Measurements from ENCODE around the gene IL20RA. TPM values are rescaled to one million over a fixed set of nuclear protein-coding genes. Genes with fewer than 3 reads are reported as not detected.
A peak's percentile ranks its signal among the peaks of the same experiment; 100 is the strongest.

IL20RA gene
- total and polyA plus RNA-seq, 2 of the 8 experiments (the other 6 are each of a cell fraction or from before 2014, with no cell fraction given), result 1.3 to 1.7 TPM

DNA sequence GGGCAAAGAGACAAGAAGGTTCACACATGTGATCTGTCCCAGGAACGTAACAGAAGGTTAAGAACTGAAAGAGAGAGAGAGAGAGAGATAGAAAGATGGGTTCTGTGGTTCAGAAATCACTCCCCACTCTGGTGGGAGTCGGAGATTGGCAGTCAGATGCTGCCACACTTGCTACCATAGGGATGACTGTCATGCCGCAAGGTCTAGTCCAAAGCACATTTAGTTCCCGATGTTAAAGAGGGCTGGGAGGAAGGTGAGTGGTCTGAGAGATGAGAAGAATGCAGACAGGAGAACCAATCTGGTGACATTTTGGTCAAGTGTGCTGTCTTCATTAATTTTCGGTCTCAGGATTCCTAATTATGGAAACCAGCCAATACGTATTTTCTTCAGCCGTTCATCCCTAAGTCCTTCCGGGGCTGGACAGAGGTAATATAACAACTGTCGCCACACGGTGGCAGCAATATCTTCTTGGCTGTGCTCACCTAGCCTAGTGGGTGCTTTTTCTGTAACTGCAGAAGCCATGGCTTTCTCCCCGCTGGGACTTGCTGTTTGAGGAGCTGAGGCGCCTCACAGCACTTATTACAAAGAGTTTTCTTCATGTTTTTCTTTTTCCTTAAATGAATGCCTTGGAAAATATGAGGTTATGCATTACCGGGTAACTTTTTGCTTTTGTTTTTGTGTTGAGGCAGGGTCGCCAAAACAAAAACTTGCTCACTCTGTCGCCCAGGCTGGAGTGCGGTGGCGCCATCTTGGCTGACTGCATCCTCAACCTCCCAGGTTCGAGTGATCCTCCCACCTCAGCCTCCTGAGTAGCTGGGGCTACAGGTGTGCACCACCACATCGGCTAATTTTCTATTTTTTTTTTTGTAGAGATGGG is 76.7 kb downstream of the IL20RA start:
- Histone ChIP-seq H3K27ac (ENCODE audit: low read depth, low read length) (no peak overlapping the region), H4K91ac (replicated peaks; ENCODE audit: insufficient read length, low read length) (peak overlapping the region; percentile 0), H3K4me2 (ENCODE audit: insufficient read depth in 1 of 2, low read depth in 2 of 2, low read length in 2 of 2) (no peak overlapping the region), H3K56ac (replicated peaks; ENCODE audit: insufficient read length, low read depth, low read length) (no peak overlapping the region), H2AFZ (ENCODE audit: low read length) (peak overlapping the region; percentile 97), H4K5ac (ENCODE audit: insufficient read length, low read depth, low read length) (no peak overlapping the region), H2BK15ac (ENCODE audit: low read length) (no peak overlapping the region), H3K14ac (ENCODE audit: insufficient read length) (no peak overlapping the region), H3K36me3 (ENCODE audit: control insufficient read depth in 2 of 4, insufficient read depth in 4 of 4, low read length in 3 of 4) (no peaks in the 10 kb centered on the region), H4K20me1 (replicated peaks in 1 of 2; ENCODE audit: control insufficient read depth in 1 of 2, insufficient read depth in 2 of 2, low read length in 2 of 2) (no peaks in the 10 kb centered on the region), H3K9me3 (ENCODE audit: insufficient read depth in 2 of 2, low read depth in 1 of 2, low read length in 1 of 2) (no peaks in the 10 kb centered on the region), H3K4ac (replicated peaks; ENCODE audit: insufficient read length, low read depth, low read length) (no peak overlapping the region), H3K4me3 (ENCODE audit: extremely low read depth in 1 of 4, insufficient read depth in 2 of 4, low read depth in 3 of 4, low read length in 4 of 4) (no peak overlapping the region), H2BK5ac (ENCODE audit: low read depth, low read length) (no peak overlapping the region), H3K9ac (replicated peaks in 1 of 4; ENCODE audit: extremely low read depth in 1 of 4, low read depth in 3 of 4, low read length in 3 of 4) (no peak overlapping the region), H3K4me1 (replicated peaks in 1 of 4; ENCODE audit: control insufficient read depth in 3 of 4, insufficient read depth in 4 of 4, low read length in 3 of 4) (no peaks in the 10 kb centered on the region), H3K79me2 (ENCODE audit: control insufficient read depth in 1 of 2, insufficient read depth in 2 of 2, low read length in 2 of 2) (no peaks in the 10 kb centered on the region), H4K8ac (ENCODE audit: extremely low read depth, insufficient read depth, low read length) (no peak overlapping the region), H3K79me1 (ENCODE audit: low read depth, low read length) (no peaks in the 10 kb centered on the region), H3K23ac (ENCODE audit: insufficient read length) (no peak overlapping the region), H3K27me3 (replicated peaks in 1 of 4; ENCODE audit: control insufficient read depth in 3 of 4, extremely low read depth in 1 of 4, insufficient read depth in 3 of 4, low read length in 3 of 4) (no peaks in the 10 kb centered on the region), H2AK5ac (ENCODE audit: low read depth, low read length) (peak overlapping the region; percentile 60; the same call in 1 of the 2 replicates), H2BK120ac (replicated peaks; ENCODE audit: low read depth, low read length) (no peak overlapping the region), H2BK12ac (ENCODE audit: low read depth, low read length) (peak overlapping the region; percentile 91), H3K23me2 (ENCODE audit: low read depth, low read length) (no peaks in the 10 kb centered on the region), H3K18ac (ENCODE audit: extremely low read depth, low read length) (peak overlapping the region; percentile 9; the same call in 1 of the 2 replicates), H2BK20ac (ENCODE audit: low read length) (peak overlapping the region; percentile 9; the same call in 1 of the 2 replicates)
- DNase-seq (ENCODE audit: low read depth in 1 of 2, low spot score in 2 of 2) (peak; percentile 53 to 81), FAIRE-seq (peak; percentile 98)
- TF ChIP-seq SUZ12 (IDR thresholded peaks at IDR 0.05; ENCODE audit: low read length) (no peak), RAD21 (IDR thresholded peaks at IDR 0.05 in 1 of 2, conservative IDR thresholded peaks at IDR 0.05 in 1 of 2; ENCODE audit: low read depth in 2 of 2, low read length in 2 of 2) (peak; percentile 82 to 86), CTCF (IDR thresholded peaks at IDR 0.05; ENCODE audit: control extremely low read depth in 1 of 3, insufficient read depth in 1 of 3, low read depth in 1 of 3, low read length in 3 of 3) (peak; percentile 67 to 82 (median 78)), YY1 (IDR thresholded peaks at IDR 0.05; ENCODE audit: low read depth, low read length) (peak; percentile 52)
- ChIA-PET POLR2A (ENCODE audit: partially characterized antibody) (interaction anchor here (0.8 to 1.3 kb wide), 2 partner anchors 11 to 22 kb away, joined by 3 to 5 read pairs; no protein-coding TSS in a partner anchor), CTCF (ENCODE audit: partially characterized antibody) (interaction anchor here (0.6 to 5.9 kb wide), 27 partner anchors 9 to 573 kb away, joined by 3 to 69 read pairs (median 4); partner anchors contain the start of gene SLC35D3)
- 70% methylated on average over 19 of the region's 19 CpGs; no CpG with 5 or more reads in 1 of the 2 experiments for WGBS, 2 experiments (ENCODE audit: extremely low coverage in 1 of 2, insufficient coverage in 1 of 2, insufficient read length in 1 of 2, insufficient replicate concordance in 2 of 2, low coverage in 1 of 2, low lambda C conversion rate in 2 of 2, missing lambda C conversion rate in 1 of 2)
